Erythroblast (primary cell): ENCODE results near the gene CFAP99.

Experiments used
- GATA1 ChIP-seq: IDR thresholded peaks from 2 replicates; pipeline ENCODE4 v1.6.1; 2011; ENCODE audit warnings: low read depth, mild to moderate bottlenecking, control low read depth, low read length, moderate library complexity
- POLR2A ChIP-seq: IDR thresholded peaks from 2 replicates; pipeline ENCODE4 v1.6.1; 2011; ENCODE audit warnings: mild to moderate bottlenecking, low read length

GRCh38 chr4:2370597-2371320 is 48.0 kb upstream of the CFAP99 start:
- TF ChIP-seq POLR2A (no peak), GATA1 (no peak)
